ENCODE measurements around the gene HTR3D. TPM values are rescaled to one million over a fixed set of nuclear protein-coding genes. Genes with fewer than 3 reads are reported as not detected.

The HTR3D gene
- total and polyA plus RNA-seq, 2 of the 13 experiments (the other 11 are each of a cell fraction or from before 2014, with no cell fraction given): not detected

GRCh38 chr3:183981990-183982644, 49.4 kb upstream of the HTR3D start:
- no peak for TF ChIP-seq THAP9 (CRISPR knock-in tag; IDR thresholded peaks at IDR 0.05; ENCODE audit: borderline replicate concordance)
- no peak for TF ChIP-seq FOXJ3 (CRISPR knock-in tag; IDR thresholded peaks at IDR 0.05; ENCODE audit: borderline replicate concordance)
- TF ChIP-seq ZNF180 (CRISPR knock-in tag; IDR thresholded peaks at IDR 0.05; ENCODE audit: borderline replicate concordance, low read depth): no peak
- Histone ChIP-seq H4K20me1 (ENCODE audit: insufficient read depth, low read length) (no peaks in the 10 kb centered on the region), H3K4me2 (ENCODE audit: low read depth, low read length) (no peak overlapping the region), H3K4me3 (replicated peaks in 1 of 3; ENCODE audit: insufficient read depth in 1 of 3, low read depth in 2 of 3, low read length in 3 of 3) (no peak overlapping the region), H2AFZ (ENCODE audit: low read length) (no peak overlapping the region), H3K9me3 (ENCODE audit: low read length) (no peaks in the 10 kb centered on the region), H3K27ac (ENCODE audit: extremely low read length, insufficient read depth, low read length) (no peak overlapping the region), H3K9ac (ENCODE audit: insufficient read depth, low read depth, low read length) (no peak overlapping the region), H3K36me3 (replicated peaks in 1 of 2; ENCODE audit: control insufficient read depth in 1 of 2, insufficient read depth in 2 of 2, low read length in 2 of 2) (peaks cover 7 to 13% of the 10 kb centered on the region in 2 experiments; a peak in 3 of 5 replicates), H3K79me2 (ENCODE audit: insufficient read depth, low read length) (no peaks in the 10 kb centered on the region), H3K4me1 (ENCODE audit: insufficient read depth, low read length) (peaks cover 35% of the 10 kb centered on the region), H3K27me3 (ENCODE audit: control insufficient read depth in 1 of 2, insufficient read depth in 2 of 2, low read length in 2 of 2) (no peaks in the 10 kb centered on the region)
- DNase-seq (ENCODE audit: low spot score) (no peak), ATAC-seq (no peak), FAIRE-seq (no peak)
- POLR2A ChIA-PET: no interaction called here
- intact Hi-C loops (cut with micrococcal nuclease; ENCODE audit: unreplicated experiment): no loop called here
- BruUV-seq (replicated peaks): no TSS peak
- CTCF ChIA-PET (ENCODE audit: low intra/inter-chr PET ratio, low total read pairs): no interaction called here
- in situ Hi-C loops (cut with HindIII; ENCODE audit: extremely low pct_ligation_motif_present, low pct_unique_long_range_greater_than_20kb): no loop called here
- WGBS (ENCODE audit: low lambda C conversion rate): 90% methylated on average over 6 of the region's 6 CpGs

GRCh38 chr3:183984127-183984740, 47.3 kb upstream of the HTR3D start:
- POLR2A ChIA-PET: no interaction called here
- TF ChIP-seq, protein P1, sequence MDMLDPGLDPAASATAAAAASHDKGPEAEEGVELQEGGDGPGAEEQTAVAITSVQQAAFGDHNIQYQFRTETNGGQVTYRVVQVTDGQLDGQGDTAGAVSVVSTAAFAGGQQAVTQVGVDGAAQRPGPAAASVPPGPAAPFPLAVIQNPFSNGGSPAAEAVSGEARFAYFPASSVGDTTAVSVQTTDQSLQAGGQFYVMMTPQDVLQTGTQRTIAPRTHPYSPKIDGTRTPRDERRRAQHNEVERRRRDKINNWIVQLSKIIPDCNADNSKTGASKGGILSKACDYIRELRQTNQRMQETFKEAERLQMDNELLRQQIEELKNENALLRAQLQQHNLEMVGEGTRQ (IDR thresholded peaks at IDR 0.05; ENCODE audit: low read depth, low read length): no peak
- TF ChIP-seq, protein P1 (CRISPR knock-in tag; IDR thresholded peaks at IDR 0.05; ENCODE audit: borderline replicate concordance): no peak
- TF ChIP-seq ZBTB37 (CRISPR knock-in tag; IDR thresholded peaks at IDR 0.05) (no peak), ZNF567 (CRISPR knock-in tag; IDR thresholded peaks at IDR 0.05; ENCODE audit: borderline replicate concordance) (no peak), RXRA (CRISPR knock-in tag; IDR thresholded peaks at IDR 0.05) (no peak), ZNF430 (CRISPR knock-in tag; IDR thresholded peaks at IDR 0.05) (no peak), FOXK1 (CRISPR knock-in tag; IDR thresholded peaks at IDR 0.05; ENCODE audit: borderline replicate concordance, low read depth) (no peak), ZNF652 (CRISPR knock-in tag; IDR thresholded peaks at IDR 0.05; ENCODE audit: borderline replicate concordance, low read depth) (no peak)

More at GRCh38 chr3:183984127-183984740, 47.3 kb upstream of the HTR3D start:
- intact Hi-C loops (cut with micrococcal nuclease; ENCODE audit: unreplicated experiment) (no loop called here), in situ Hi-C loops (cut with HindIII; ENCODE audit: extremely low pct_ligation_motif_present, low pct_unique_long_range_greater_than_20kb) (no loop called here)
- Histone ChIP-seq H3K79me2 (ENCODE audit: insufficient read depth, low read length) (no peaks in the 10 kb centered on the region), H3K4me1 (ENCODE audit: insufficient read depth, low read length) (peaks cover 56% of the 10 kb centered on the region), H3K27me3 (ENCODE audit: control insufficient read depth in 1 of 2, insufficient read depth in 2 of 2, low read length in 2 of 2) (no peaks in the 10 kb centered on the region), H3K9ac (ENCODE audit: insufficient read depth, low read depth, low read length) (no peak overlapping the region), H3K4me2 (ENCODE audit: low read depth, low read length) (peak overlapping the region; percentile 9; the same call in 1 of the 2 replicates), H3K4me3 (replicated peaks in 1 of 3; ENCODE audit: insufficient read depth in 1 of 3, low read depth in 2 of 3, low read length in 3 of 3) (no peak overlapping the region), H3K9me3 (ENCODE audit: low read length) (no peaks in the 10 kb centered on the region), H2AFZ (ENCODE audit: low read length) (no peak overlapping the region), H3K36me3 (replicated peaks in 1 of 2; ENCODE audit: control insufficient read depth in 1 of 2, insufficient read depth in 2 of 2, low read length in 2 of 2) (peaks cover 10 to 13% of the 10 kb centered on the region in 2 experiments; a peak in 3 of 5 replicates), H4K20me1 (ENCODE audit: insufficient read depth, low read length) (no peaks in the 10 kb centered on the region), H3K27ac (ENCODE audit: extremely low read length, insufficient read depth, low read length) (peak overlapping the region; percentile 19)
- no peak for FAIRE-seq
- DNase-seq (ENCODE audit: low spot score): no peak
- no TSS peak for BruUV-seq (replicated peaks)
- 95% methylated on average over 4 of the region's 4 CpGs for WGBS (ENCODE audit: low lambda C conversion rate)
- ATAC-seq: no peak
- CTCF ChIA-PET (ENCODE audit: low intra/inter-chr PET ratio, low total read pairs): no interaction called here

All from HepG2 (cell line).